Stimulated activated CD4-positive, alpha-beta T cell treated with anti-CD3 and anti-CD28 coated beads, TNF-alpha, amount 100 ng/mL, for 48 hours (primary cell): Measurements from ENCODE around the gene ORMDL1.

Experiments used
- DNase-seq, 3 donors: peaks; one replicate each; pipeline ENCODE4 v3.0.0-alpha.2; 2020; ENCODE audit warnings: low read depth in 3 of 3

Gene ORMDL1

GRCh38 chr2:189783927-189784867 lies at the start of gene ORMDL1, which contains the start of gene PMS1:
Gene ORMDL1, minus strand, starts transcription at chr2:189784339. Its CDS starts 1,744 bp downstream, at chr2:189782595.
Gene PMS1, plus strand, starts transcription at chr2:189784450. Its CDS starts 7,360 bp downstream, at chr2:189791810.
- peak; percentile 85 to 87 (median 87) for DNase-seq

GRCh38 chr2:189830510-189830909 lies 46.4 kb upstream of the ORMDL1 start:
- DNase-seq: no peak

- no peak for DNase-seq
These were observed 45.1 kb upstream of the ORMDL1 start for GRCh38 chr2:189829102-189829833.

GRCh38 chr2:189826039-189826438 lies 41.9 kb upstream of the ORMDL1 start:
- no peak for DNase-seq

GRCh38 chr2:189824694-189825396 lies 40.7 kb upstream of the ORMDL1 start:
- no peak for DNase-seq

GRCh38 chr2:189821953-189822748 lies 38.0 kb upstream of the ORMDL1 start:
- DNase-seq: no peak

- no peak for DNase-seq
These were observed 35.2 kb upstream of the ORMDL1 start for GRCh38 chr2:189819297-189819704.

- no peak for DNase-seq
These were observed 34.3 kb upstream of the ORMDL1 start for GRCh38 chr2:189818249-189819038.

- DNase-seq: no peak
These were observed 19.3 kb upstream of the ORMDL1 start for GRCh38 chr2:189803431-189803830.

- no peak for DNase-seq
These were observed 18.3 kb upstream of the ORMDL1 start for GRCh38 chr2:189802396-189802912.

GRCh38 chr2:189799531-189799930 lies 15.4 kb upstream of the ORMDL1 start:
- no peak for DNase-seq

- DNase-seq: no peak
These were observed 14.8 kb upstream of the ORMDL1 start for GRCh38 chr2:189799030-189799331.

- DNase-seq: no peak
These were observed 14.3 kb upstream of the ORMDL1 start for GRCh38 chr2:189798312-189799029.

- DNase-seq: no peak
These were observed 13.8 kb upstream of the ORMDL1 start for GRCh38 chr2:189797902-189798301.

GRCh38 chr2:189794310-189794709 lies 10.2 kb upstream of the ORMDL1 start:
- DNase-seq: no peak

GRCh38 chr2:189791338-189792042 lies 7.4 kb upstream of the ORMDL1 start:
- DNase-seq: no peak

- DNase-seq: no peak
These were observed 650 bp downstream of the ORMDL1 start for GRCh38 chr2:189783451-189783926.

- no peak for DNase-seq
These were observed 1.9 kb downstream of the ORMDL1 start for GRCh38 chr2:189782221-189782671.

GRCh38 chr2:189772212-189772611 lies 11.9 kb downstream of the ORMDL1 start:
- no peak for DNase-seq
